ENCODE measurements around the gene TLR1.
"Not testable (repeated sequence)": the region's sequence is repeated elsewhere in the genome, so short reads cannot be mapped to it uniquely, and the experiment has no call there.

Gene TLR1, protein sequence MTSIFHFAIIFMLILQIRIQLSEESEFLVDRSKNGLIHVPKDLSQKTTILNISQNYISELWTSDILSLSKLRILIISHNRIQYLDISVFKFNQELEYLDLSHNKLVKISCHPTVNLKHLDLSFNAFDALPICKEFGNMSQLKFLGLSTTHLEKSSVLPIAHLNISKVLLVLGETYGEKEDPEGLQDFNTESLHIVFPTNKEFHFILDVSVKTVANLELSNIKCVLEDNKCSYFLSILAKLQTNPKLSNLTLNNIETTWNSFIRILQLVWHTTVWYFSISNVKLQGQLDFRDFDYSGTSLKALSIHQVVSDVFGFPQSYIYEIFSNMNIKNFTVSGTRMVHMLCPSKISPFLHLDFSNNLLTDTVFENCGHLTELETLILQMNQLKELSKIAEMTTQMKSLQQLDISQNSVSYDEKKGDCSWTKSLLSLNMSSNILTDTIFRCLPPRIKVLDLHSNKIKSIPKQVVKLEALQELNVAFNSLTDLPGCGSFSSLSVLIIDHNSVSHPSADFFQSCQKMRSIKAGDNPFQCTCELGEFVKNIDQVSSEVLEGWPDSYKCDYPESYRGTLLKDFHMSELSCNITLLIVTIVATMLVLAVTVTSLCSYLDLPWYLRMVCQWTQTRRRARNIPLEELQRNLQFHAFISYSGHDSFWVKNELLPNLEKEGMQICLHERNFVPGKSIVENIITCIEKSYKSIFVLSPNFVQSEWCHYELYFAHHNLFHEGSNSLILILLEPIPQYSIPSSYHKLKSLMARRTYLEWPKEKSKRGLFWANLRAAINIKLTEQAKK

DNA sequence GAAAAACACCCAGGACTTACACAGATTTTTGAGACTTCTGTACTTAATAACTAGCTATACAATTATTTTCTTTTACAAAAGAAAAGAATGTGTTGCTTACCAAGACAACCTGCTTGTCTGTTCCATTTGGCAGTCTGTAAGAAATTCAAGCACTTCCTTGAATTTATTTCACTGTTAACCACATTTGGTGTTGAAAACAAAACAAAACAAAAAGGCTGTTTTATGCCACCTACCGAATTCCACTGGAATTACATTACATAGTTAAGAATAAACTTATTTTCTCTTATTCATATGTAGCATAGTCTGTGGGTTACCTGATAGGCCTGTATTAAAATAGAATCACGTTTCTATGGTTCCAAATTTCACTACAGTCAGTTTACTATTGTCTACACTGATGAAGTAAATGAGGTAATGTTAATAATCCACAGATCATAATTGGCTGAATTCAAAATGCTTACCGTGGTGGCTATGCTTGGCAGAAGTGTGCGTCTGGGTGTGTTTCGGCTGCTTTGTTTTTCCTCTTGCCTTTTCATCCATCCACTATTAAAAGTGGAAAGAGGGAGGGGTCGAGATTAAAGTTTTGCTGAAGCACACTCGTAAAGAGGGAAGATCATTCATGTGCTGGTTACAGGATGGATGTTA is at the start of gene TLR1:
TLR1 (minus strand) TSS at position 138 of the 642 bp plus-strand sequence. CDS start 5,960 bp downstream, outside the sequence.
- peak; percentile 2 for DNase-seq

GRCh38 chr4:38846015-38846414 is 41.4 kb upstream of the TLR1 start:
- DNase-seq, result no peak

GRCh38 chr4:38842994-38843393 is 38.4 kb upstream of the TLR1 start:
- no peak for DNase-seq

GRCh38 chr4:38837849-38838248 is 33.3 kb upstream of the TLR1 start:
- DNase-seq, result no peak

DNA sequence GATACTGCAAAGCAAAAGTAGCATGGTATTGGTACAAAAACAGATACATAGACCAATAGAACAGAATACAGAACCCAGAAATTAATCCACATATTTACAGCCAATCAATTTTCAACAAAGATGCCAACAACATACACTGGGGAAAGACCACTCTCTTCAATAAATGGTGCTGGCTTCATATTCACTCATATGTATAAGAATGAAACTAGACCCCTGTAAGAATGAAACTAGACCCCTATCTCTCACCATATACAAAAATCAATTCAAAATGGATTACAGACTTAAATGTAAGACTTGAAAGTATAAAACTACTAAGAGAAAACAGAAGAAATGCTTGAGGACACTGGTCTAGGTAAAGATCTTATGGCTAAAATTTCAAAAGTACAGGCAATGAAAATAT is 32.7 kb upstream of the TLR1 start:
- no peak for DNase-seq

GRCh38 chr4:38834570-38834969 is 30.0 kb upstream of the TLR1 start:
- DNase-seq, result no peak

DNA sequence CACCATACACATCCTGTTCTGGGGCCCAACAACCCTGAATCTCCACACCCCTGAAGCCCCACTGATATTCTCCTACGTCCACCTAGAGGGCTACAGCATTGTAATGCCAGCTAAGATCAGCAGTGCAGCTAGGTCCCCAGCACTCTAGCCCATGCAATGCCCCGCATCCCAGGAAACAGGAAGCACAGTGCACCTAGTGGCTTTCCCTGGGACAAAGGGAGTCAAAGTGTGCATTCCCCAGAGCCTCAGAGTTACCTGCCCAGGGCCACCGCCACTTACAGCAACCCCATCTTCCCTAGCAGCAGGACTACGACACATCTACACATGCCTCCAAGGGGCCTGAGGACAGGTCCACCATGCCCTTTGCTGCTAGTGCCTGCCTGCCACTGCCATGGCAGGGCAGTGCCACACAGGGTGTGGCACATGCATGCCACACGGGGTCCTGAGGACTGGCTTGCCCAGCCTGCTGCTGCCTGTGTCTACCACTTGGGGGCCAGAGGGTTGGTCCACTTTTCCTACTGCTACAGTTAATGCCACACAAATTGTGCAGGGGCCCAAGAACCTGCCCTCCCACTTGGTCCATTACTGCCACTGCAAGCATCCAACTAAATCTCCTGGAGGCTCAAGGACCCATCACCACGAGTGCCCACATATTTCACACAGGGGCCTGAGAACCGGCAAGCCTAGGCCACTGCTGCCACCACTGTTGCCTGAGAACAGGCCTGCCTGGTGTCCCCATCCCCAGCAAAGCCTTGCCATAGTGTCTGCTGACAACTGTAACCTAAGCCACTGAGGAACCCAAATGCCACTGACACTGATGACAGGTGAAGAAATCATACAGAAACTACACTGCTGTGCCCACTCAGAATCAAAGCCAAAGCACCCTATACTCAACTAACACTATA is 28.3 kb upstream of the TLR1 start:
- DNase-seq, result no peak

DNA sequence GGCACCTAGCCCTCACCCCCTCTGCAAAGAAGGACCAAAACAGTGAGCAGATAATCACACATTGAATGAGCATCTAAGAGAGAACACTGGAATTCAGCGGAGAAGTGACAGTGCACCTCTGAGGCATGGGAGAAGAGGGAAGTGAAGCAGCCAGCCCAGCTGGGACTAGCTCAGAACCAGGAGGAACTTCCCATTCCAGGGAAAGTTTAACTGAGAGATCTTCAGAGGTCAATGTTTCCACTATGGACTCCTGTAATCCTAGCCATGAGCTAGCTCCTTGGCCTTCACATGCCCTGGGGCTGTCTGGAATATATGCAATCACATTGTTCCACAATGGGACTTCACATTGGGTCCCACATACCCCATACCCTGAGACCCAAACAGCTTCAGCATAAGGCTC is 27.6 kb upstream of the TLR1 start:
- DNase-seq, result no peak

DNA sequence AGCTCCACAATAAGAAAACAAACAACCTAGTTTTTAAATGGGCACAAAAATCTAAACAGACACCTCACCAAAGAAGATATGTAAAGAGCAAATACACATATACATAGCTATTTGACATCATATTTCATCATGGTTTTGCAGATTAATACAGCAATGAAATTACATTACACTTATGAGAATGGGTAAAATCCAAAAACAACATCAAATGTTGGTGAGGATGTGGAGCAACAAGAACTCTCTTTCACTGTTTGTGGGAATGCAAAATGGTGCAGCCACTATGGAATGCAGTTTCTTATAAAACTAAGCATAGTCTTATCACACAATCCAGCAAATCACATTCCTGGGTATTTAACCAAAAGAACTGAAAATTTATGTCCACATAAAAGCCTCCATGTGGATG is 27.1 kb upstream of the TLR1 start:
- no peak for DNase-seq

- no peak for DNase-seq
Observed at GRCh38 chr4:38829237-38829636, 24.6 kb upstream of the TLR1 start.

- no peak for DNase-seq
Observed at GRCh38 chr4:38823766-38824165, 19.2 kb upstream of the TLR1 start.

- no peak for DNase-seq
Observed at GRCh38 chr4:38822748-38823303, 18.2 kb upstream of the TLR1 start.

DNA sequence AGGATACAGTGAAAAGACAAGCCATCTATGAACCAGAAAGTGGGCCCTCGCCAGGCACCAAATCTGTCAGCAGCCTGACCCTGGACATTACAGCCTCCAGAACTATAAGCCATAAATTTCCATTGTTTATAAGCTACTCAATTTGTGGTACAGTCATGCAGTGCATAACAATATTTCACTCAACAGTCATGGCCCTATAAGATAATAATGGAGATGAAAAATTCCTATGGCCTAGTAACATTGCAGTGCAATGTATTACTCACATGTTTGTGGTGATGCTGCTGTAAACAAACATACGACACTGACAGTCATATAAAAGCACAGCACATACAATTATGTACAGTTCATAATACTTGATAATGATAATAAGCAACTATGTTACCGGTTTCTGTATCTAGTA is 17.1 kb upstream of the TLR1 start:
- no peak for DNase-seq

DNA sequence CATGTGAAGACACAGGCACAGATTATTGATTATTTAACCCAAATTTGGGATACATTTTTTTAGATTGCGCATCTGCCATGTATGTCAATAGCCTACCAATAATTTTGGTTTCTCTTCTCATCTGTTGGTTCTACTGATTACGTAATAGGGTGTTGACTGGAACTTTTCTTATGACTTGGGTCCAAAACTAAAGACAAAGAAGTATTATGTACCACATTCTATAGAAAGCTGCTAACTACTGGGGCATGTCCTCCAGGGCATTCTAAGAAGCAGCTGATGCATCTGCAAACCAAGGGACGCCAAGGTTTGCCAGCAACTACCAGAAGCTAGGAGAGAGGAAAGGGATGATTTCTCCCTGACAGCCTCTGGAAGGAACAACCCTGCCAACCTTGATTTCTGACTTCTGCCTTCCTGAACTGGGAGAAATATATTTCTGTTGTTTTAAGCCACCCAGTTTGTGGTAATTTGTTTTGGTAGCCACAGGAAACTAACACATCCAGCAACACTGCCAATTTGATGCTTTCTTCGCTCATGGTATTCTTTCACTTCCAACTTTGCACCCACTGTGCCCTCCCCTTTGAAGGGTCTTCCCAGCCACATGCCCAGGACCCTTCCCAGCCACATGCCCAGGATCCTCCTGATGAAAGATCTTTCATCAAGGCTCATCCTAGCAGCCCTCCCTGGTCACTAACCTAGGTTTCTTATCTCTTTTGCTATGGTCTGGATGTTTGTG is 15.9 kb upstream of the TLR1 start:
- no peak for DNase-seq

DNA sequence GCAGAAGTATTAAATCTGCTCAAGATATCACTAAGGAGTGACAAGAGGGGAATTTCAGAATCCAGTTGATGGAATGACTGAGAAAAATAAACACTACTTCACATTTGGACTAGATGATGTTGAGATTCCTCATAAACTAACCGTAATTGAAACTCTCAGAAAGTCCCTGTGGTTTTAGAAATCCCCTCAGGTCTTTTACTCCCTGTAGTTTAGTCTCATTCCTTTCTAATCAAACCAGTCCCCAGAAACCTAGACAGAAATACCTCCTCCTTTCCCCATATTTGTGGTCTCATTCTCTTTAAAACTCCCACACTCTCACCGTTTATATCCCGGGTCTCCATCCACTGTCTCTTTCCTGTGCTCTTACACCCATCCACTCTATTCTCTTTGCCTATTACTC is 15.0 kb upstream of the TLR1 start:
- no peak for DNase-seq

DNA sequence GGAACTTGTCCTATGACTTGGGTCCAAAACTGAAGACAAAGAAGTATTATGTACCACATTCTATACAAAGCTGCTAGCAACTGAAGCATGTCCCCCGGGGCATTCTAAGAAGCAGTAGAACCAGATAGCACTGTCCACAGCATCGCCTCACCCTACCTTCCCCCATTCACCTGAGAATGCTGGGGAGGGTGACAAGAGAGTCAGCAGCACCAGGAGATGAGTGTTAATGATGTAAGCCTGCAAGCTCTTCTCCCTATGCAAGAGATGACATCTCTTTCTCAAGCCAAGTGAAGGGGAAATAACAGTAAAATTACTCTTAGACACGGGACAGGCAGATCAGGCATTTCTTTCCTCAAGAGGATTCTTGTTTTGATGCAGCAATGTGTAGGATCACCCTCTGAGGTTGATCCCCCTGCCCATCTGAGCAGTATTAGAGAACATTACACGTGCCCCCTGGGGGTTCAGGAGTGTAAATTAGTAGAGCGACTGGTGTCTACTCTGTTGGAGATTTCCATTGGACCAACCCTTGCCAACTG is 13.9 kb upstream of the TLR1 start:
- no peak for DNase-seq

DNA sequence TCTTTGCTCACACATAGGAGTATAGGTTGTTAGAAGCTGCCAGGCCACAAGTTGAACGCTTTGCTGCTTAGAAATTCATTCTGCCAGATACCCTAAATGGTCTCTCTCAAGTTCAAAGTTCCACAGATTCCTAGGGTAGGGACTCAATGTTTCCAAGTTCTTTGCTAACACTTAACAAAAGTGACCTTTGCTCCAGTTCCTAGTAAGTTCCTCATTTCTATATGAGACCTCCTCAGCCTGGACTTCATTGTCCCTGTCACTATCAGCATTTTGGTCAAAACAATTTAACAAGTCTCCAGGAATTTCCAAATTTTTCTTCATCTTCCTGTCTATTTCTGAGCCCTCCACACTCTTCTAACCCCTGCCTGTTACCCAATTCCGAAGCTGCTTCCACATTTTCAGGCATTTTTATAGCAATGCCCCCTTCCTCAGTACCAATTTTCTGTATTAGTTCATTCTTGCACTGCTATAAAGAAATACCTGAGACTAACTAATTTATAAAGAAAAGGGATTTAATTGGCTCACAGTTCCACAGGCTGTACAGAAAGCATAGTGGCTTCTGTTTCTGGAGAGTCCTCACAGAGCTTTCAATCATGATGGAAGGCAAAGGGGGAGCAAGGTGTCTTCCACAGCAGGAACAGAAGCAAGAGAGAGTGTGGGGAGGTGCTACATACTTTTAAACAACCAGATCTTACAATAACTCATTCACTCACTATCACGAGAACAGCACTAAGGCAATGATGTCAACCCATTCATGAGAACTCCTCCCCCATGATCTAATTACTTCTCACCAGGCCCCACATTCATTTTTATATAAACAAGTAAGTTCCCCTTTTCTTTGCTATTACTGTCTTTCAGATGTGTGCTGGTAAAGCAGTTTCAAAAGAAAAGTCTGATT is 11.5 kb upstream of the TLR1 start:
- DNase-seq, result no peak

DNA sequence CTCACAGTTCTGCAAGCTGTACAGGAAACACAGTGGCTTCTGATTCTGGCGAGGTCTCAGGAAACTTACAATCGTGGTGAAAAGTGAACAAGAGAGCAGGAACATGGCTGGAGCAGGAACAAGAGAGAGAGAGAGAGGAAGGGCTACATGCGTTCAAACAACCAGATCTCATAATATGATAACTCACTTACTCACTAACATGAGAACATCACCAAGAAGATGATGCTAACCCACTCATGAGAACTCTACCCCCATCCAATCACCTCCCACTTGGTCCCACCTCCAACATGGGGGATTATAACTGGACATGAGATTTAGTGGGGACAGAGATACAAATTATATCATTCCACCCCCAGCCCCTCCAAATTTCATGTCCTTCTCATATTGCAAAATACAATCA is 9.8 kb upstream of the TLR1 start:
- no peak for DNase-seq

DNA sequence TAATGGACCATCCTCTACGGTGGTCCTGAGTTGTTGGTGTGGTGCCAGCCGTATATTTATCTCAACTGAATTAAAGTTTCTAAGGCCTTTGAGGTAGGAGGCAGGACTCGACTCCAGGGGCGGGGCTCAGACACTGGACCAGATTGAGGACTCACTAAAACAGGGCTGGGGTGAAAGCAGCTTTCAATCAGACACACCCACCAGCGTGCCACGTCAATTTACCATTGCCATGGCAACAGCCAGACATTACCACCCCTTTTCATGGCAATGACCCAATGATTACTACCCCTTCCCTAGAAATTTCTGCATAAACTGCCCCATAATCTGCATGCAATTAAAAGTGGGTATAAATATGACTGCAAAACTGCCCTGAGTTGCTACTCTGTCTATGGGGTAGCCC is 6.7 kb upstream of the TLR1 start:
- DNase-seq, result no peak

- not testable (repeated sequence) for DNase-seq
Observed at GRCh38 chr4:38807462-38807861, 2.9 kb upstream of the TLR1 start.

Measured in NCI-H526 treated with DMSO at 0.1 percent for 48 hours (cell line).